ENCODE measurements around the gene PCSK7.
A peak's percentile ranks its signal among the peaks of the same experiment; 100 is the strongest.

Gene PCSK7

GRCh38 chr11:117238221-117238620, 6.3 kb upstream of the PCSK7 start:
- peaks cover 37% of the 10 kb centered on the region for H3K36me3 ChIP-seq

DNA sequence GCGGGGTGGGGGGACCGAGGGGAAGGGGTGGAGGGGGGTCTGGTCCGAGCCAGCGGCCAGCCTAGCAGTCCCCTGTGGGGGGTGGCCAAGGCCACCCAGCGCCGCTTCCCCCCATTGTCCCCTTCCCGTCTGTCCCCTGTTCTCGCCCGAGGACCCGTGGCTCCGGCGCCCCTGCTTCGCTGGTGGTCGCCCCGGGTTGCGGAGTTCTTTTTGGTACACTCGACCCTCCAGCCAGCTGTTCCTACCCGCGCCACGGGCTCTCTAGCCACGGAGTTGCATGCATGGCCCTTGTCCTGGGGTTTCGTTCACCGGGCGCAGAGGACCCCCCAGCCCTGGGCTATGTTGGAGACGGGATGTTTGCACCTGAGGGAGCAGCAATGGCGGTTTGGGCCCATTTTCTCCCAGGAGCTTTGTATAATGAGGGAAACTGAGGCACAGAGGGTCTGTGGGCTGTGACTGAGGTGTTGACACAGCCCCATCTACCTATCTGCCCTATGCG, 1.1 kb upstream of the PCSK7 start:
- Histone ChIP-seq H3K4me1 (ENCODE audit: control insufficient read depth in 1 of 2, insufficient read depth in 1 of 2, low read depth in 1 of 2, low read length in 1 of 2) (peaks cover 17 to 18% of the 10 kb centered on the region in 2 experiments), H3K27ac (peak overlapping the region; percentile 89), H3K36me3 (peaks cover 29% of the 10 kb centered on the region), H3K4me3 (ENCODE audit: low read depth in 1 of 2, low read length in 1 of 2) (peak overlapping the region; percentile 70 to 86), H3K27me3 (no peaks in the 10 kb centered on the region), H3K9me3 (no peaks in the 10 kb centered on the region)
- no peak for TF ChIP-seq CTCF (IDR thresholded peaks at IDR 0.05)

More at GRCh38 chr11:117238221-117238620, 6.3 kb upstream of the PCSK7 start:
- no peaks in the 10 kb centered on the region for H3K27me3 ChIP-seq
- H3K4me3 ChIP-seq (ENCODE audit: low read depth in 1 of 2, low read length in 1 of 2) = no peak overlapping the region
- no peak overlapping the region for H3K27ac ChIP-seq
- H3K4me1 ChIP-seq (ENCODE audit: control insufficient read depth in 1 of 2, insufficient read depth in 1 of 2, low read depth in 1 of 2, low read length in 1 of 2) = peaks cover under 1 to 5% of the 10 kb centered on the region in 2 experiments
- no peaks in the 10 kb centered on the region for H3K9me3 ChIP-seq
- TF ChIP-seq CTCF (IDR thresholded peaks at IDR 0.05) = no peak

- Histone ChIP-seq H3K36me3 (peaks cover 35% of the 10 kb centered on the region), H3K9me3 (no peaks in the 10 kb centered on the region), H3K4me1 (ENCODE audit: control insufficient read depth in 1 of 2, insufficient read depth in 1 of 2, low read depth in 1 of 2, low read length in 1 of 2) (peaks cover 17 to 18% of the 10 kb centered on the region in 2 experiments), H3K27me3 (no peaks in the 10 kb centered on the region), H3K4me3 (ENCODE audit: low read depth in 1 of 2, low read length in 1 of 2) (peak within 1 kb of the TSS; percentile 86 to 96), H3K27ac (peak within 1 kb of the TSS; percentile 89)
- TF ChIP-seq CTCF (IDR thresholded peaks at IDR 0.05) = peak; percentile 97
Observed at GRCh38 chr11:117232092-117232878, 412 bp upstream of the PCSK7 start, which contains the start of gene RNF214. RNF214 (plus strand) TSS chr11:117232671; CDS start chr11:117234273, 1,602 bp downstream.

DNA sequence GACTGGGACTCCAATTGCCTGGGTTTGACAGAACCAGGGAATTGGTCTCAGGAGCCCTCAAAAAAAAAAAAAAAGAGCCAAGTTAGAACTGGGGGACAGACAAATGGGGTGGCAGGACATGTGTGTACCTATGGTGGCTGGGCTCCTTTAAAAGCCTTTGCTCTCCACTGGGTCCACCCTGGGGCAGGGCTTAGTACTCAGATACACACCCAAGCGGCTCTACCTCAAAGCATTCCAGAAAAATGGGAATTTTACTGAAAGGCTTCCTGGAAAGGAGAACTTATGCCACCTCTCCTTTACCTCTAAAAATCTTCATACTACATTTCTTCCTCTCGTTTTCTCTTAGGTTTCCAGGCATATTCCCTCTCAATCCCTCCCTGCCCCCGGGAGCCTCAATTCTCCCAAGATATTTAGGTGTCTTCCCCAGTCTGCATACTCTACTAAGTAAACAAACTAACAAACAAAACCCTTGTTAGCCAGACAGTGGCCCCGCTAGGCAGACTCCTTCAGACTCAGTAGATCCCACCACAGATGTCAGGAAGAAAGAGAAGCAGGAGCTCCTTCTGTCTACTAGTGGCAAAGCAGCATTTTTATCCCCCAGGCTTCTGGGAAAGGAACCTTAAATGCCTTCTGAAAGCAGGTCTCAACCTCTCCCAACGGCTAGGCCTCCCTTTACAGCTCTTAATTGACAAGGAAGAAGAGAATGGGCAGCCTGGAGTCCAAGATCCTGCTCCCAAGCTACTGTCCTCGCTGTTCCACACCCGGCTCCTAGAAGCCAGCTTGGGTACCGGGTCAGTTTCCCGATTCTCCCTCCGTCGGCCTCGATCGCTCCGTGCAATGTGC, 653 bp downstream of the PCSK7 start:
- Histone ChIP-seq H3K27me3 (no peaks in the 10 kb centered on the region), H3K4me3 (ENCODE audit: low read depth in 1 of 2, low read length in 1 of 2) (peak overlapping the region; percentile 86 to 96), H3K9me3 (no peaks in the 10 kb centered on the region), H3K4me1 (ENCODE audit: control insufficient read depth in 1 of 2, insufficient read depth in 1 of 2, low read depth in 1 of 2, low read length in 1 of 2) (peaks cover 17 to 18% of the 10 kb centered on the region in 2 experiments), H3K36me3 (peaks cover 34% of the 10 kb centered on the region), H3K27ac (peak overlapping the region; percentile 89)
- no peak for TF ChIP-seq CTCF (IDR thresholded peaks at IDR 0.05)

- Histone ChIP-seq H3K27ac (no peak overlapping the region), H3K4me3 (ENCODE audit: low read depth in 1 of 2, low read length in 1 of 2) (no peak overlapping the region), H3K27me3 (no peaks in the 10 kb centered on the region), H3K36me3 (peaks cover 42% of the 10 kb centered on the region), H3K9me3 (no peaks in the 10 kb centered on the region), H3K4me1 (ENCODE audit: control insufficient read depth in 1 of 2, insufficient read depth in 1 of 2, low read depth in 1 of 2, low read length in 1 of 2) (peaks cover 17 to 18% of the 10 kb centered on the region in 2 experiments)
- no peak for TF ChIP-seq CTCF (IDR thresholded peaks at IDR 0.05)
Observed at GRCh38 chr11:117230286-117230961, 1.4 kb downstream of the PCSK7 start.

All from neutrophil (primary cell).